ENCODE data around the gene S100A10. TPM values are rescaled to one million over a fixed set of nuclear protein-coding genes. Genes with fewer than 3 reads are reported as not detected.

S100A10 gene
- polyA plus RNA-seq, result 1,000 to 10,000 TPM in 2 of 4 donors, 100 to 1,000 TPM in 2; 547 to 1,355 (median 1,106) TPM
- long read RNA-seq, donor 1, result 0 reads
- long read RNA-seq, donor 2, transcript S100A10-202 (3 exons, 1,202 nt), result major isoform, 361 of 534 reads
- long read RNA-seq, donor 2, partial matches to known transcripts, result 166 of 534 reads
- long read RNA-seq, donor 2, other reads (novel, unspliced or antisense), result 7 of 534 reads
- long read RNA-seq, donor 3, transcript S100A10-202 (3 exons, 1,202 nt), result major isoform, 491 of 880 reads
- long read RNA-seq, donor 3, partial matches to known transcripts, result 377 of 880 reads
- long read RNA-seq, donor 3, other reads (novel, unspliced or antisense), result 11 of 880 reads
- long read RNA-seq, donor 4, transcript S100A10-202 (3 exons, 1,202 nt), result major isoform, 25 of 48 reads
- long read RNA-seq, donor 4, partial matches to known transcripts, result 23 of 48 reads
- long read RNA-seq, donor 4, other reads (novel, unspliced or antisense), result 0 of 48 reads
- long read RNA-seq, donor 5, transcript S100A10-202 (3 exons, 1,202 nt), result major isoform, 86 of 147 reads
- long read RNA-seq, donor 5, partial matches to known transcripts, result 61 of 147 reads
- long read RNA-seq, donor 5, other reads (novel, unspliced or antisense), result 0 of 147 reads
- long read RNA-seq, donor 6, transcript S100A10-202 (3 exons, 1,202 nt), result major isoform, 611 of 1,000 reads
- long read RNA-seq, donor 6, partial matches to known transcripts, result 359 of 1,000 reads
- long read RNA-seq, donor 6, other reads (novel, unspliced or antisense), result 29 of 1,000 reads
- long read RNA-seq, donor 7, result 0 reads
- long read RNA-seq, donor 8, transcript S100A10-202 (3 exons, 1,202 nt), result major isoform, 51 of 69 reads
- long read RNA-seq, donor 8, partial matches to known transcripts, result 18 of 69 reads
- long read RNA-seq, donor 8, other reads (novel, unspliced or antisense), result 0 of 69 reads
- long read RNA-seq, donor 9, transcript S100A10-202 (3 exons, 1,202 nt), result major isoform, 169 of 210 reads
- long read RNA-seq, donor 9, partial matches to known transcripts, result 41 of 210 reads
- long read RNA-seq, donor 9, other reads (novel, unspliced or antisense), result 0 of 210 reads
- long read RNA-seq, donor 10, transcript S100A10-202 (3 exons, 1,202 nt), result major isoform, 761 of 1,232 reads
- long read RNA-seq, donor 10, partial matches to known transcripts, result 454 of 1,232 reads
- long read RNA-seq, donor 10, other reads (novel, unspliced or antisense), result 16 of 1,232 reads

- Histone ChIP-seq H3K36me3 (ENCODE audit: control insufficient read depth in 3 of 3, insufficient read depth in 2 of 3, low read depth in 1 of 3, low read length in 3 of 3) (peaks cover 0 to 11% (median 2%) of the 10 kb centered on the region in 3 donors), H3K4me3 (ENCODE audit: low read depth in 1 of 3, low read length in 3 of 3) (peak within 1 kb of the TSS; percentile 84 to 99 (median 87)), H3K27me3 (ENCODE audit: control insufficient read depth in 3 of 3, insufficient read depth in 3 of 3, low read length in 3 of 3) (no peaks in the 10 kb centered on the region), H3K4me1 (ENCODE audit: control insufficient read depth in 3 of 3, insufficient read depth in 2 of 3, low read depth in 1 of 3, low read length in 2 of 3) (peaks cover 5 to 31% (median 30%) of the 10 kb centered on the region in 3 donors), H3K9me3 (ENCODE audit: control insufficient read depth in 2 of 2, insufficient read depth in 1 of 2, low read depth in 1 of 2, low read length in 1 of 2) (no peaks in the 10 kb centered on the region), H3K27ac (ENCODE audit: low read depth in 1 of 3, low read length in 2 of 3) (peak within 1 kb of the TSS; percentile 96 to 98 (median 98))
- DNase-seq, result peak; percentile 83 to 93
- no peak for FAIRE-seq
- WGBS, 3 donors, result 0 to 2% (median 1%) methylated on average over 46 to 69 of the region's 69 CpGs
Measured at GRCh38 chr1:151993734-151994496, at the start of gene S100A10. TSS of gene S100A10 (minus strand) at chr1:151993859. CDS start at chr1:151986230, 7,629 bp downstream.

- Histone ChIP-seq H3K4me3 (ENCODE audit: low read depth in 1 of 3, low read length in 3 of 3) (no peak overlapping the region), H3K27ac (ENCODE audit: low read depth in 1 of 3, low read length in 2 of 3) (no peak overlapping the region), H3K36me3 (ENCODE audit: control insufficient read depth in 3 of 3, insufficient read depth in 2 of 3, low read depth in 1 of 3, low read length in 3 of 3) (no peaks in the 10 kb centered on the region), H3K27me3 (ENCODE audit: control insufficient read depth in 3 of 3, insufficient read depth in 3 of 3, low read length in 3 of 3) (no peaks in the 10 kb centered on the region), H3K9me3 (ENCODE audit: control insufficient read depth in 2 of 2, insufficient read depth in 1 of 2, low read depth in 1 of 2, low read length in 1 of 2) (no peaks in the 10 kb centered on the region), H3K4me1 (ENCODE audit: control insufficient read depth in 3 of 3, insufficient read depth in 2 of 3, low read depth in 1 of 3, low read length in 2 of 3) (peaks cover 0 to 27% (median 2%) of the 10 kb centered on the region in 3 donors)
- FAIRE-seq, result no peak
- 75 to 89% (median 80%) methylated on average over 1 of the region's 1 CpG for WGBS, 3 donors
- DNase-seq, result no peak
Measured at GRCh38 chr1:152042030-152042429, 48.4 kb upstream of the S100A10 start.

GRCh38 chr1:152039886-152040285 lies 46.2 kb upstream of the S100A10 start:
- no peaks in the 10 kb centered on the region for H3K9me3 ChIP-seq (ENCODE audit: control insufficient read depth in 2 of 2, insufficient read depth in 1 of 2, low read depth in 1 of 2, low read length in 1 of 2)
- DNase-seq (peak in 1 of 2 donors; percentile 29), FAIRE-seq (no peak)
- no peak overlapping the region for H3K4me3 ChIP-seq (ENCODE audit: low read depth in 1 of 3, low read length in 3 of 3)
- 3 to 52% (median 29%) methylated on average over 1 of the region's 1 CpG for WGBS, 3 donors
- peak overlapping the region in 1 of 3 donors; percentile 42 for H3K27ac ChIP-seq (ENCODE audit: low read depth in 1 of 3, low read length in 2 of 3)
- no peaks in the 10 kb centered on the region for H3K27me3 ChIP-seq (ENCODE audit: control insufficient read depth in 3 of 3, insufficient read depth in 3 of 3, low read length in 3 of 3)
- H3K36me3 ChIP-seq (ENCODE audit: control insufficient read depth in 3 of 3, insufficient read depth in 2 of 3, low read depth in 1 of 3, low read length in 3 of 3), result no peaks in the 10 kb centered on the region
- H3K4me1 ChIP-seq (ENCODE audit: control insufficient read depth in 3 of 3, insufficient read depth in 2 of 3, low read depth in 1 of 3, low read length in 2 of 3), result peaks cover 0 to 27% (median 6%) of the 10 kb centered on the region in 3 donors

- FAIRE-seq (no peak), DNase-seq (no peak)
- H3K9me3 ChIP-seq (ENCODE audit: control insufficient read depth in 2 of 2, insufficient read depth in 1 of 2, low read depth in 1 of 2, low read length in 1 of 2), result no peaks in the 10 kb centered on the region
- H3K4me1 ChIP-seq (ENCODE audit: control insufficient read depth in 3 of 3, insufficient read depth in 2 of 3, low read depth in 1 of 3, low read length in 2 of 3), result peaks cover 0 to 30% (median 6%) of the 10 kb centered on the region in 3 donors
- H3K27me3 ChIP-seq (ENCODE audit: control insufficient read depth in 3 of 3, insufficient read depth in 3 of 3, low read length in 3 of 3), result no peaks in the 10 kb centered on the region
- H3K27ac ChIP-seq (ENCODE audit: low read depth in 1 of 3, low read length in 2 of 3), result no peak overlapping the region
- no peaks in the 10 kb centered on the region for H3K36me3 ChIP-seq (ENCODE audit: control insufficient read depth in 3 of 3, insufficient read depth in 2 of 3, low read depth in 1 of 3, low read length in 3 of 3)
- 91 to 98% (median 96%) methylated on average over 1 of the region's 1 CpG for WGBS, 3 donors
- no peak overlapping the region for H3K4me3 ChIP-seq (ENCODE audit: low read depth in 1 of 3, low read length in 3 of 3)
Measured at GRCh38 chr1:152039461-152039860, 45.8 kb upstream of the S100A10 start.

- Histone ChIP-seq H3K36me3 (ENCODE audit: control insufficient read depth in 3 of 3, insufficient read depth in 2 of 3, low read depth in 1 of 3, low read length in 3 of 3) (no peaks in the 10 kb centered on the region), H3K27ac (ENCODE audit: low read depth in 1 of 3, low read length in 2 of 3) (peak overlapping the region in 1 of 3 donors; percentile 3), H3K27me3 (ENCODE audit: control insufficient read depth in 3 of 3, insufficient read depth in 3 of 3, low read length in 3 of 3) (no peaks in the 10 kb centered on the region), H3K4me1 (ENCODE audit: control insufficient read depth in 3 of 3, insufficient read depth in 2 of 3, low read depth in 1 of 3, low read length in 2 of 3) (peaks cover 0 to 35% (median 6%) of the 10 kb centered on the region in 3 donors), H3K4me3 (ENCODE audit: low read depth in 1 of 3, low read length in 3 of 3) (no peak overlapping the region), H3K9me3 (ENCODE audit: control insufficient read depth in 2 of 2, insufficient read depth in 1 of 2, low read depth in 1 of 2, low read length in 1 of 2) (no peaks in the 10 kb centered on the region)
- DNase-seq (no peak), FAIRE-seq (no peak)
- WGBS, 3 donors, result 87 to 91% (median 89%) methylated on average over 10 of the region's 10 CpGs
Measured at GRCh38 chr1:152038871-152039270, 45.2 kb upstream of the S100A10 start.

GRCh38 chr1:152036267-152037216 lies 42.9 kb upstream of the S100A10 start, which contains the start of gene S100A11:
TSS of gene S100A11 (minus strand) at chr1:152037004. CDS start at chr1:152036915, 89 bp downstream.
- Histone ChIP-seq H3K27me3 (ENCODE audit: control insufficient read depth in 3 of 3, insufficient read depth in 3 of 3, low read length in 3 of 3) (no peaks in the 10 kb centered on the region), H3K9me3 (ENCODE audit: control insufficient read depth in 2 of 2, insufficient read depth in 1 of 2, low read depth in 1 of 2, low read length in 1 of 2) (no peaks in the 10 kb centered on the region), H3K4me3 (ENCODE audit: low read depth in 1 of 3, low read length in 3 of 3) (peak within 1 kb of the TSS; percentile 65 to 79 (median 65)), H3K27ac (ENCODE audit: low read depth in 1 of 3, low read length in 2 of 3) (peak within 1 kb of the TSS; percentile 73 to 98 (median 86)), H3K36me3 (ENCODE audit: control insufficient read depth in 3 of 3, insufficient read depth in 2 of 3, low read depth in 1 of 3, low read length in 3 of 3) (peaks cover 9 to 13% (median 10%) of the 10 kb centered on the region in 3 donors), H3K4me1 (ENCODE audit: control insufficient read depth in 3 of 3, insufficient read depth in 2 of 3, low read depth in 1 of 3, low read length in 2 of 3) (peaks cover 0 to 32% (median 8%) of the 10 kb centered on the region in 3 donors)
- FAIRE-seq (no peak), DNase-seq (peak; percentile 89 to 94)
- 0% methylated on average over 52 to 53 of the region's 53 CpGs for WGBS, 3 donors
